ENCODE measurements around the gene CEP290.

The CEP290 gene, protein sequence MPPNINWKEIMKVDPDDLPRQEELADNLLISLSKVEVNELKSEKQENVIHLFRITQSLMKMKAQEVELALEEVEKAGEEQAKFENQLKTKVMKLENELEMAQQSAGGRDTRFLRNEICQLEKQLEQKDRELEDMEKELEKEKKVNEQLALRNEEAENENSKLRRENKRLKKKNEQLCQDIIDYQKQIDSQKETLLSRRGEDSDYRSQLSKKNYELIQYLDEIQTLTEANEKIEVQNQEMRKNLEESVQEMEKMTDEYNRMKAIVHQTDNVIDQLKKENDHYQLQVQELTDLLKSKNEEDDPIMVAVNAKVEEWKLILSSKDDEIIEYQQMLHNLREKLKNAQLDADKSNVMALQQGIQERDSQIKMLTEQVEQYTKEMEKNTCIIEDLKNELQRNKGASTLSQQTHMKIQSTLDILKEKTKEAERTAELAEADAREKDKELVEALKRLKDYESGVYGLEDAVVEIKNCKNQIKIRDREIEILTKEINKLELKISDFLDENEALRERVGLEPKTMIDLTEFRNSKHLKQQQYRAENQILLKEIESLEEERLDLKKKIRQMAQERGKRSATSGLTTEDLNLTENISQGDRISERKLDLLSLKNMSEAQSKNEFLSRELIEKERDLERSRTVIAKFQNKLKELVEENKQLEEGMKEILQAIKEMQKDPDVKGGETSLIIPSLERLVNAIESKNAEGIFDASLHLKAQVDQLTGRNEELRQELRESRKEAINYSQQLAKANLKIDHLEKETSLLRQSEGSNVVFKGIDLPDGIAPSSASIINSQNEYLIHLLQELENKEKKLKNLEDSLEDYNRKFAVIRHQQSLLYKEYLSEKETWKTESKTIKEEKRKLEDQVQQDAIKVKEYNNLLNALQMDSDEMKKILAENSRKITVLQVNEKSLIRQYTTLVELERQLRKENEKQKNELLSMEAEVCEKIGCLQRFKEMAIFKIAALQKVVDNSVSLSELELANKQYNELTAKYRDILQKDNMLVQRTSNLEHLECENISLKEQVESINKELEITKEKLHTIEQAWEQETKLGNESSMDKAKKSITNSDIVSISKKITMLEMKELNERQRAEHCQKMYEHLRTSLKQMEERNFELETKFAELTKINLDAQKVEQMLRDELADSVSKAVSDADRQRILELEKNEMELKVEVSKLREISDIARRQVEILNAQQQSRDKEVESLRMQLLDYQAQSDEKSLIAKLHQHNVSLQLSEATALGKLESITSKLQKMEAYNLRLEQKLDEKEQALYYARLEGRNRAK (N-terminal part only)

DNA sequence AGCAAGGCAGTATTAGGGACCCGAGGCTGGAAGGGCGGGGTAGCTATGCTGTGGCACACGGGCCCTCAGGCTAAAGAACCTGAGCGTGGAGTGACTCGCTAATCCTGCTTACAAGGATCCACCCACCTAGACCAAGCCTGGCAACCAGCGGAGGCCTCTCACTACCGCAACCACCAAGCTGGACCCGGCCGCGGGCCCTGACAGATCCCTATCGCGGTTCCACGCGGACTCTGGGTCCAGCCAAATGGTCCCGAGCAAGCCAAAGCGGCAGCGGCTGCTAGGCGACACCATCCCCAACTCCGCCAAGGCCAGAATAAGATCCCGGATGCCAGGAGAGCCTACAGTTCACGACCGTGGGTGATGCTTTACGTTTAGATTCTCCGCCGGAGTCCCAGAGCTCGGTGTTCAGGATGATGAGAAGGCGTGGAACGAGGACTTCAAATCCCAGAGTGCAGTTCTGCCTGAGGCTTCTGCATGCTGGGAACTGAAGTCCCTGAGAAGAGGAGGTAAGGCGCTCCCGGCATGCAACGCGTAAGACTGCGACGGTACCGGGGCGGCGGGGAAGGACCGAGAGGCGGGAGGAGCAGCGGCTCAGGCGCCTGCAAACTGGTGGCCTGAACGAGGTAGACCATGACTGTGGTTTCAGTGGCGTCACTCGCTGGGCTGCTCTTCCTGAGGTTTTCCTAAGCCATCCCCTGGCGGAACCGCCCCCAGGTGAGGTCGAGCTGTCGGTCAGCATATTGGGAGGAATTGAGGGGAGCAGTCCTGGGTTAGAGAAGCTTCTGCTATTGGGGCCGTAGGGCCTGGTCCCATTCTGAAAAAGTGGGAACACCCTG is at the start of gene CEP290, which contains the start of gene TMTC3:
Gene CEP290, minus strand, starts transcription at position 315 of the 836 bp plus-strand sequence. CDS start 781 bp downstream, outside the sequence.
Gene TMTC3, plus strand, starts transcription at position 534 of the 836 bp plus-strand sequence. CDS start 6,009 bp downstream, outside the sequence.
- peak; percentile 90 for DNase-seq

DNA sequence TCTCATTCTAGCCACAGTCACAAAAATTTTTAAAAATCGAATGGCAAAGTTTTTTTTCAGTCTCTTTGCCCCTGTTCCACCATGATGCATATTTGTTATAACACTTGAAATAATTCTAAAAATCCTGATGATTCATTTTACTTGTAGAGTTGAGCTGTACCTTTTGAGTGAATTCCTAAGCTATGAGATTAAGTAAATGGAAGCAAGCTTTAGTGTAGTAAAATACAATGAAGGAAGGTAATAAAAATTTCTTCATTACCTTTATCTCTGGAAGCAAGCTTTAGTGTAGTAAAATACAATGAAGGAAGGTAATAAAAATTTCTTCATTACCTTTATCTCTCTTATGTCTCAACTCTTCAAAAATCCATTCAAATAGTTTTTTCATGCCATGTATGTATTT is 46.3 kb upstream of the CEP290 start:
- no peak for DNase-seq

DNA sequence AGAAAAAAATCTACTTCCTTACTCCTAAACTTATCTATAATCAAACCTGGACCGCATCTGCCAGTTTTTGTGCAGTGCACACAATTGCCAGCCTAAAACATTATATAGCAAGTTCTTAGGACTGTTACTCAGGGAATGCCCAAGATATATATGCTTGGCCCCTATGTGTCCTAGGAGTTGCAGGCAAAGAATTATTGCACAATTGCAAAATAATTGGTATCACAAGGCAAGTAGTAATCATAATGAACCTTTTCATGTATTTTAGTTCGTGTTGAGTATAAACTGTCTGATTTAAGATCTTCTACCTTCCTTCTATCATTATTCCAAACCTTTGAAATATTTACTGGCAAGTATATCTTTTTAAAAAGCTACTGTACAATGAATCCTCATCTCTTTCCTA is 45.7 kb upstream of the CEP290 start:
- no peak for DNase-seq

DNA sequence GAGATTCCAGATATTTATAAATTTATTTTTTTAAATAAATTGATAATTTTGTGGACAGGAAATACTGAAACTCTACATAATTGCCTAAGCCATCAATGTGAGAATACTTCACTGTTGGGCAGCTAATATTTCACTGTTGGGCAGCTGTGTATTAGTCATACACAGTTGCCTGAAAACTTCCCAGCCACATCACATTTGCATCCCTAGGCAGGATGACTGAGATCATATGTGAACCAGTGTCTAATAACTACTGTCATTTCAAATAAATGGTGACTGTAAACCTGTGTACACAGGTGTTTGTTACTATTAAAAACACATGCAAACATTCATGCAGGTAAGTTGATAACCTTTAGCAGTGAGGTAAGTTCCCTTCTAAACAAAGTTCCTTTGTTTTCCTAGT is 44.1 kb upstream of the CEP290 start:
- no peak for DNase-seq

DNA sequence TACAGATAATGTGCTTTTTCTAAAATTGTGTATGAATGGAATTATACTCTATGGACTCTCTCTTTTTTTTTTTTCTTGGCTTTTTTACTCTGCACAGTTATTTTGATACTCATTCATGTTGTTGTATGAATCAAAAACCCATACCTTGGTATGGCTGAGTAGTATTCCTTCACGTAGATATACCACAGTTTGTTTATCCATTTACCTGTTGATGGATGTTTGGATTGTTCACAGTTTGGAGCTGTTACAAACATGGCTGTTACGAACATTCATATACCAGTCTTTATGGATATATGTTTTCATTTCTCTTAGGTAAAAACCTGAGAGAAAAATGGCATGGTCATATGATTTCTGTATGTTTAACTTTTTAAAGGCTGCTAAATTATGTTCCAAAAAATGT is 43.4 kb upstream of the CEP290 start:
- DNase-seq, result no peak

DNA sequence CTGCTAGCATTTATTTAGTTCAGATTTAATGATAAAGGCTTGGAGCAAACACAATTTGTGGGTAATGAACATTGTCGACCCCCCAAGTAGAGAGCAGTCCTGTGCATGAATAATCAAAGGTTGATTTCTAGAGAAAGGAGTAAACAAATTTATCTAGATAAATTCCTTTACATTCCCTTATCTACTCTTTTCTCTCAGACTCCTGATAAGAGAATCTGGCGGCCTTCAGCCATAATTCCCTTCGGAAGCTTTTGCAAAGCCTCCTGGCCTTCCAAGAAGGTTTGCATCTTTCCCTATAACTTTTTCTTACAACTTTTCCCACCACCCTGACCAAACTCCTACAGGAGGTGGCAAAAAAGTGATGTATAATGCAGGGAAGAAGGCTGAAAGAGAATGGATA is 42.3 kb upstream of the CEP290 start:
- no peak for DNase-seq

DNA sequence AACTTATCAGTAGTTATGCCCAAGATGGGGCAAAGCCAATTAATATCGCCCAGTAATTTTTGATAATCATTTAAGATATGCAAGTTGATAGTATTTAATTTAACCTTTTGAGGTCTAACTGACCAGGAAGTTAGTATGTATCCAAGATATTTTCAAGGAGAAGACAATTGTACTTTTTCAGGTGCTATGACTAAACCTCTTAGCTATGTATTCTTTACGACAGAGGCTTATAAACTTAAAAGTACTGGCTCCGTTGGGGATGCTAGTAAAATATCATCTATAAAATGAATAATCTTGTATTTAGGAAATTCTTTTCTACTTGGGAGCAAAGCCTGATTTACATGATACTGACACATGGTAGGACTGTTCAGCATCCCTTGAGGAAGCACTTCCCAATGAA is 40.5 kb upstream of the CEP290 start:
- no peak for DNase-seq

DNA sequence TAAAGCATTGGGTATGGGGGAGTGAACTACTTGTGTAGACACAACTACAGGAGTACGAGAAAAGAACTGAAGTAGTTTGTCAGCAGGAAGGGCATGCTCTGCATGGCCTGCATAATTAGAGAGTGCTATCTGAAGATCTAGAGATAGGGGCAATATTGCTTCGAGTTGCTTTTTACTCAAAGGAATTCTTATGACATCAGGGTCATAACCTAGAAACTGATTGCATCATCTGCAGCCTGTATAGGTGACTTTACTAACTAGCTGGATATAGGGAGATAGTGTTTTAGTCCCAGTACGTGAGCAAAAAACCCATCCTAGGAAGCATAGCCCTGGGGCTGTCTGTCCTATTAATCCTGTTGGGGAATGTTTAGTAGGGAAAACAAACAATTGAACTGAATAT is 40.0 kb upstream of the CEP290 start:
- DNase-seq, result no peak

DNA sequence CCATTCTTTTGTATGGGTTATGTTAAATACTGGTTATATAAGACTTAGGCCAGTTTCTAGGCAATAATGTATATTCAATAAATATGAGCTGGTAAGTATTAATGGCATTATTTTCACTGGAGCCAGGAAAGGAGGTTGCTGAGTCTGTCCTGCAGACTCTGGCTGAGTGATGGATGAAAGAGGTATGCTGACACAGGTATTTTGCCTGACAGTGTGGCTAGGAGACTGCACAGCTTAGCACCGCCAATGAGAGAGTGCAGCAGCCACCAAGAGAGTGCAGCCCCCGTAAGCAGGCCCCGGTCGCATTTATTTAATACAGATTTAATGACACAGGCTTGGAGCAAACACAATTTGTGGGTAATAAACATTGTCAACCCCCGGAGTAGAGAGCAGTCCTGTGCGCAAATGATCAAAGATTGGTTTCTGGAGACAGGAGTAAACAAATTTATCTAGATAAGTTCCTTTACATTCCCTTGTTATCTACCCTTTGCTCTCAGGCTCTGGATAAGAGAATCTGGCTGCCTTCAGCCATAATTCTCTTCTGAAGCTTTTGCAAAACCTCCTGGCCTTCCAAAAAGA is 37.6 kb upstream of the CEP290 start:
- no peak for DNase-seq

DNA sequence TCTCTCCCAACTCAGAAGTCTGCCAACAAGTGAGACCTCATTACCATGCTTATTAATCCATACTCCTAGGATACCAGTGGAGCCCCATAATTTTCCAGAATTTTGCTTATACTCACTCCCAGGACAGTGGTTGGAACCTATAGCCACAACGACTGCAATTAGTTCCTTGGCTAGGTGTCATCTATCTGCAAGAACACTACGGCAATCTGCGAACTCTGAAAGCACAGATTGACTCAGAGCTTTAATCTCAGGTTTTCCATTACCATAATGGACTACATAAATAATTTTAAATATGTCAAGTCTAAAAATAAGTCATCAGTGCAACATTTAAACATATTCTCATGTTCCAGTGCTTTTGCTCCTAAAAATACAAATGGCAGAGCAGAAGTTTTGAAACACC is 33.7 kb upstream of the CEP290 start:
- DNase-seq, result no peak

DNA sequence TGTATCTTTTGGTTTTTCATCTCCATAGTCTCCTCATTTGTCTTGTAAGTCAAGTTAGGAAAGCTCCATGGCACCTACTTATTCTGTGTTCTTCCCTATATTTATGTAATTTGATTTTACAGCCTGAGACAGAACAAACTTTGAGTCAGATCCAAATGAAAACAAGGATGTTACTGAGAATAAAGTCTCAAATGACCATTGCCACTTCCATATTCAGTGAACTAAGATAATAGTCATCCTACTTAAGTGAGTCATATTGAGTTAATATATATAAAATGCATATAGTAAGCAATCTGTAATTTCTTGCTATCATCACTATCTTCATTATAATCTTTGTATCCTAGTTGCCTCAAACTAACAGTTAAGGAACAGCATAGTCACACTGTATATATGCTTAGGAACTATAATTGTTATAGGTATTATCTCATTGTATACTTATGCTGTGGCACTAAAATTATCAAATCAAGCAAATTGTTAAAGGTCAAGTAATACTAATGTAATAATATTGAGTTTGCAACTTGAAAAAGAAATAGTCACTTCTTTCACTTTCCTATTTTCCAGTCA is 31.0 kb upstream of the CEP290 start:
- DNase-seq, result no peak

DNA sequence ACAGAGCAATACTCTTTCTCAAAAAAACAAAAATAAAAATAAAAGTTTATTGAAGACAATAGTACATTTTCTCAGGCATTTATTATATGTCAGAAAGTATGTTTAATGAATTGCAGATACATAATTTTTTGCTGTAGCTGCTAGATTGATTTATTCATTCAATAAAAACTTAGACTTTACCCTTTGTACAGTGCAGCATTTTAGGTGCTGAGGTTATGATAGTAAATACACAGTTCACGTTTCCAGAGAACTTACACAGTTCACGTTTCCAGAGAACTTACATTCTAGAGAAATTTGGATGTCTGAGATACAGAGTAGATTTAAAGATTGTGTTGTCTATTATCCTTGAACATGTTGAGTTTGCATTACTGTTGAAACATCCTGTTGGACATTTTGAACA is 25.5 kb upstream of the CEP290 start:
- DNase-seq, result no peak

DNA sequence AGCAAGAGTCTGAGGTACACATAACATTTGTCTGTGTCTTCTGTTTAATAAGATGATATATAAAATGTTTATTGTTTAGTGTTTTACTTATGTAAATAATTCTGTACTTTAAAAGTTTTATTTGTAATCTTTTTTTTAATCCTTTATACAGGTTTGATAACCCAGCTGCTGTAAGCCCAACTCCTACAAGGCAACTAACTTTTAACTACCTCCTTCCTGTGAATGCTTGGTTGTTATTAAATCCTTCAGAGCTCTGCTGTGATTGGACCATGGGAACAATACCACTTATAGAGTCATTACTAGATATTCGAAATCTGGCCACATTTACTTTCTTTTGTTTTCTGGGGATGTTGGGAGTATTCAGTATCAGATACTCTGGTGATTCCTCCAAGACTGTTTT is 24.3 kb upstream of the CEP290 start:
- DNase-seq, result no peak

DNA sequence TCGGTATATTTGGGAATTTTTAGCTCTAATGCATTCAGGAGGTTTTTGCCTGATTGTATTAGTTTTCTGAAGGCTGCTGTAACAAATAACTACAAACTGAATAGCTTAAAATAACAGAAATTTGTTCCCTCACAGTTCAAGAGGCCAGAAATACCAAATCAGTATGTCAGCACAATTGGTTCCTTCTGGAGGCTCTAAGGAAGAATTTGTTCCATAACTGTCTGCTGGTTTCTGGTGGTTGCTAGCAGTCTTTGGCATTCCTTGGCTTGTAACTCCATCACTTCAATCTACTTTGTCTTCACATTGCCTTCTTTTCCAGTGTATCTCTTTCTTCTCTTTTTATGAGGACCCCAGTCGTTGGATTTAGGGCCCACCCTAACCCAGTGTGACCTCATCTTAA is 21.5 kb upstream of the CEP290 start:
- no peak for DNase-seq

DNA sequence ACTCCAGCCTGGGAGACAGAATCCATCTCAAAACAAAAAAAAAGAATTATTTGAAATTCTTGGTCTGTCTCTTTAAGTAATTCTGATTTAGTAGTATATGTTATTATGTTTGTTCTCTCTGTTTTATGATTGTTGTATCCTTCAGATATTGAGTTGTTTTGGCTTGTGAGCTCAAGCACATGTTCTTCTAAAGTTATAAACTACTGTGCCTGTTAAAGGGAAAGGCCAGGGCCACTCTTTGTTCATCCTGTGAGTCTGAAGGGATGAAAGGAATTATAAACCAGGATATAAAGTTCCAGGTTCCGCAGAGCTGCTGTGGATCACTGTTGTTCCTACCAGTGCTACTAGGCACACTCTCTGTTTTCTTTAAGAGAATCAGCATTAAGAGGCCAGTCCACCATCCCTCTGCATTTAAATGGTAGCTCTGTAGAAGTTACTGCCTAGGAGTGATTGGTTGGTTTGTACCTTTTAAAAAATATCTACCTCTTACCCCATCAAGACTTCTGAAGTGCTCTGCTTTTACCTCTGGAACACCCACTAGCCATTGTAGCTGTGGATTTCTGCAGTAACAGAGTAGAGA is 14.3 kb upstream of the CEP290 start:
- no peak for DNase-seq

DNA sequence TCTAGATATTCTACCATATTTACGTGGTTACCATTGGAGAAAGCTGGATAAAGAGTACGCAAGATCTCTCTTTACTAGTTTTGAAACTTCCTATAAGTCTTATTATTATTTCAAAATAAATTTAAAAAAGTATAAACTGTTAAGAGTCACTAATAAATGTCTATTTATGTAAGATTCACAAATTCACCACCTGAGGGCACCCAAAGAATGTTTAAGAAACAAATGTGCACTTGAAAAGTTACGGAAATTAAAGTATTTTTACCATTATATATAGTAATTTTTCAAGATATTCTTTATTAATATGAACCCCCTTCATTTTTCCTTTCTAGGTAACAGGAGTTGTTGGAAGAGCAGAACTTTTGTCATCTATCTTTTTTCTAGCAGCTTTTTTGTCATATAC is 12.1 kb upstream of the CEP290 start:
- no peak for DNase-seq

DNA sequence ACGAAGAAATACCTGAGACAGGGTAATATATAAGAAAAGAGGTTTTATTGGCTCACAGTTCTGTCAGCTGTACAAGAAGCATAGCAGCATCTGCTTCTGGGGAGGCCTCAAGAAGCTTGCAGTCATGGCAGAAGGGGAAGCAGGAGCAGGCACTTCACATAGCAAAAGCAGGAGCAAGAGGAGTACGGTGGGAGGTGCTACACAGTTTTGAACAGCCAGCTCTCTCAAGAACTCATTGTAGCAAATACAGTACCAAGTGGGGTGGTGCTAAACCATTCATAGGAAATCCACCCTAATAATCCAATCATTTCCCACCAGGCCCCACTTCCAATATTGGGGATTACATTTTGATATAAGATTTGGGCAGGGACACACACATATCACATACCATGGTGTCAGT is 8.2 kb upstream of the CEP290 start:
- DNase-seq, result no peak

DNA sequence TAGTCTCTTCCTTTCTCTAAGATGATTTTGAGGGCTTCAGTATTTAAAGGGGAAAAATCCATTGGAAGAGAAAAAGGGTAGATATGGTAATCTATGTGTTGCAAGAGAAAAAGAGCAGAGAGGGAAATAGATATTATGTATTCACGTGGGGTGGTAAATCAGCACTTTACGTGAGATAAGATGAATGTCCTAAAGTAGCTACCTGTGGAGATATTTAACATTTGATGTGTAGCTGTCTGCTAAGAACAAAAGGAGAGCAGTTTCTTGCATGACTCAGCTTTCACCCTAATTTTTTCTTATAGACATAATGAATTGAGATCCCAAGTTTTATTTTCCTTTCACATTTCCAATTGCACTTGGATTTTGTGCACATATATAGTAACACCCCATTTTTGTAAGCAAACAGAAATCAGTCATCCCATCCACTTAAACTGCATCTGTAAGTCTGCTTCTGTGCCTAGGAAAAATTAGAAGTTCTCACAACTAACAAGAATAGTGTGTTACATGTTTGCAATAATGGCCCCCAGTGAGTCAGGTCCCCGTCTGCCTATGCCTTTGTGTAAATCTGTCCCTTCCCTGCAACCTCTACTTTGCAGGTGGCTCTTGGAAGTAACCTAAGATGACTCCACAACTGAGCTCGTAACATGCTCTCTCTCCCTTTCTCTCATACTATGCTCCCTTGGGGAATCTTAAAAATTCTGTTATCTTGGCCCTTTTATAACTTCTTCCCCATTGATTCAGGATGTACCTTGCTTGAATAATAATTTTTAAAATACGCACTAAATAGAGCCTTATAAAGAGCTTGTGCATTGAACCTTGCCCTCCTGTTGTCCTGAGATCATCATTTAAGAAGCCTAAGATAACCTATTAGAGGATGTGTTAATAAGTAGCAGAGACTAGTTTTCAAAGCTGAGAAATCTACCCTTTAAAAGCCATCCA is 3.9 kb upstream of the CEP290 start:
- DNase-seq, result no peak

DNA sequence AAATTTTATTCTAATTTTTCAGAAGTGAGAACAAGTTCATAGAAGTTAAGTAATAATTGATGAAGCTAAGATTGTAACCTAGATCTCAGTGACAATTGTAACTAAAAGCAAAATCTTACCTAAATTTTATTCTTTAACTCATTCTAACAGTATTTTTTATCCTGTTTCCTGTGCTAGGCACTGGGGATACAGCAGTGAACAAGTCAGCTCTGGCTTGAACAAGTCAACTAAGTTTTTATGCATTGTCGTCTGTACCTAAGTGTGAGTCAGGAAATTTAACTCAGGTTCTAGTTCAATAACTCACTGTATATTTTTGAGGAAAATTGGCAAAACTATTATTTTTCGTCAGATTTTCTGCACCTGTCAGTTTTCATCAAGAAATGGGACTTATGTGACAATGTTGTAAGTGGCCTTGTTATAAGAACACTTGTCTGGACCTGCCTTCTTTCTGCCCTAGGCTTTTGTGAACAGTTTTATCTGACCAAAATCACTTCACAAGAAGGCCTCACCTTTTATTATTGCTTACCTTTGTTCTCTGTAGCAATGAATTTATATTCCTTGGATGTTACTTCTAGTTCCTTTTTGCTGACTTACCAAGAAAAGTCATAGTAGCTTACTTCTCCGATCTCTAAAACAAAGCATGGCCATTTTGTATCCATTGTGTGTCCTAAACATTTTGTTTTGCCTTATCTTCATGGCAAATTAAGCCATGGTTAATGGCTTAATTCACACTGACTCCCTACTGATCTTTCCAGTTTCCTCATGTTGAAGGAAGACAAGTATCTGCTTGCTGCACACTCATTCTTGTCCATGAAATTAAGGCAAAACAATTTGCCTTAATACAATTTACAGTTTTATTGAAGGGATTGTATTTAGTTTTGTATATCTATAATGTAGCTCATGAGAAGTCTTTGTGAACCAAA is 2.9 kb upstream of the CEP290 start:
- no peak for DNase-seq
